A673 (cell line): ENCODE data around the gene RRAS.

Experiments used
- CTCF ChIP-seq: fragments of 300-800, 200-600 bp; sonication (generic); conservative IDR thresholded peaks from 2 replicates; pipeline ENCODE4 v1.5.1; 2017; ENCODE audit warnings: low read depth, mild to moderate bottlenecking, antibody characterized with exemption, low read length, moderate library complexity, mixed read lengths
- EZH2 ChIP-seq: fragments of 200-600 bp; sonication (generic); IDR thresholded peaks from 2 replicates; pipeline ENCODE4 v1.6.1; 2017; ENCODE audit warnings: borderline replicate concordance, low read depth, mild to moderate bottlenecking, mixed read lengths, antibody characterized with exemption, low read length; ENCODE audit not compliant: poor library complexity, severe bottlenecking

GRCh38 chr19:49599378-49600295 is 40.3 kb downstream of the RRAS start:
- TF ChIP-seq CTCF (no peak), EZH2 (no peak)
